Measurements from ENCODE around the gene PLPPR5.

Gene PLPPR5

DNA sequence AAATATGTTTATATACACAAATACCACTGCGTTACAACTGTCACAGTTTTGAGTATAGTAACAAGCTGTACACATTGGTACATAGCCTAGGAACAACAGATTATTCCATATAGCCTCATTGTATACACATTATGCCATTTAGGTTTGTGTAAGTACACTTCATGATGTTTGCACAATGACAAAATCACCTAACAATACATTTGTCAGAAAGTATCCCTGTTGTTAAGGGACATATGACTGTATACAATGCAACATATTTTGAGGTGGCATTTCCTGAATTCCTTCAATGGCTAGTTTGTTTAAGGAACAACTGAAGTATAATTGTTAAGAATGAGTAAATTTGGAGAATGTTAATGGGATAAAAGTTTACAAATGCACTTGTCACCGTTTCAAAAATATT, 19.0 kb downstream of the PLPPR5 start:
- TF ChIP-seq ZNF629 (tag by site-specific recombination; IDR thresholded peaks at IDR 0.05), result no peak
- TF ChIP-seq MYNN (tag by site-specific recombination; IDR thresholded peaks at IDR 0.05; ENCODE audit: borderline replicate concordance), result no peak
- TF ChIP-seq ZNF175 (tag by site-specific recombination; IDR thresholded peaks at IDR 0.05), result no peak
- TF ChIP-seq ZFP69B (tag by site-specific recombination; IDR thresholded peaks at IDR 0.05), result no peak
- no peak for TF ChIP-seq ZNF174 (tag by site-specific recombination; IDR thresholded peaks at IDR 0.05)
- no peak overlapping the region for H3K27ac ChIP-seq (ENCODE audit: extremely low read depth, low read depth, low read length)
- H3K4me1 ChIP-seq (ENCODE audit: control insufficient read depth, insufficient read depth, low read length), result no peaks in the 10 kb centered on the region
- H3K4me3 ChIP-seq (ENCODE audit: low read depth, low read length), result no peak overlapping the region
- ChIA-PET CTCF (interaction anchor here (1.3 kb wide), 1 partner anchor 496 kb away, joined by 3 read pairs; no protein-coding TSS in a partner anchor), POLR2A (no interaction called here)
- H3K36me3 ChIP-seq (ENCODE audit: control insufficient read depth in 2 of 2, insufficient read depth in 1 of 2, low read length in 2 of 2), result no peaks in the 10 kb centered on the region
- no peaks in the 10 kb centered on the region for H3K9me3 ChIP-seq (ENCODE audit: control insufficient read depth, insufficient read depth, low read depth, low read length)

- ChIA-PET CTCF (interaction anchor here (0.9 kb wide), 1 partner anchor 187 kb away, joined by 3 read pairs; no protein-coding TSS in a partner anchor), POLR2A (no interaction called here)
- Histone ChIP-seq H3K36me3 (ENCODE audit: control insufficient read depth in 2 of 2, insufficient read depth in 1 of 2, low read length in 2 of 2) (no peaks in the 10 kb centered on the region), H3K27ac (ENCODE audit: extremely low read depth, low read depth, low read length) (no peak overlapping the region), H3K4me3 (ENCODE audit: low read depth, low read length) (no peak overlapping the region), H3K4me1 (ENCODE audit: control insufficient read depth, insufficient read depth, low read length) (no peaks in the 10 kb centered on the region), H3K9me3 (ENCODE audit: control insufficient read depth, insufficient read depth, low read depth, low read length) (no peaks in the 10 kb centered on the region)
- no peak for TF ChIP-seq KLF7 (tag by site-specific recombination; IDR thresholded peaks at IDR 0.05; ENCODE audit: borderline replicate concordance)
- no peak for TF ChIP-seq ZNF292 (tag by site-specific recombination; IDR thresholded peaks at IDR 0.05; ENCODE audit: borderline replicate concordance, low read depth)
- TF ChIP-seq, protein P1, sequence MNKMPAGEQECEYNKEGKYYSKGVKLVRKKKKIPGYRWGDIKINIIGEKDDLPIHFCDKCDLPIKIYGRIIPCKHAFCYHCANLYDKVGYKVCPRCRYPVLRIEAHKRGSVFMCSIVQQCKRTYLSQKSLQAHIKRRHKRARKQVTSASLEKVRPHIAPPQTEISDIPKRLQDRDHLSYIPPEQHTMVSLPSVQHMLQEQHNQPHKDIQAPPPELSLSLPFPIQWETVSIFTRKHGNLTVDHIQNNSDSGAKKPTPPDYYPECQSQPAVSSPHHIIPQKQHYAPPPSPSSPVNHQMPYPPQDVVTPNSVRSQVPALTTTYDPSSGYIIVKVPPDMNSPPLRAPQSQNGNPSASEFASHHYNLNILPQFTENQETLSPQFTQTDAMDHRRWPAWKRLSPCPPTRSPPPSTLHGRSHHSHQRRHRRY (tag by site-specific recombination; IDR thresholded peaks at IDR 0.05), result no peak
- TF ChIP-seq ZNF76 (tag by site-specific recombination; IDR thresholded peaks at IDR 0.05; ENCODE audit: borderline replicate concordance, low read depth), result no peak
- TF ChIP-seq ZNF157 (tag by site-specific recombination; IDR thresholded peaks at IDR 0.05), result no peak
- no peak for TF ChIP-seq GLIS2 (tag by site-specific recombination; IDR thresholded peaks at IDR 0.05)
- TF ChIP-seq, protein P2, sequence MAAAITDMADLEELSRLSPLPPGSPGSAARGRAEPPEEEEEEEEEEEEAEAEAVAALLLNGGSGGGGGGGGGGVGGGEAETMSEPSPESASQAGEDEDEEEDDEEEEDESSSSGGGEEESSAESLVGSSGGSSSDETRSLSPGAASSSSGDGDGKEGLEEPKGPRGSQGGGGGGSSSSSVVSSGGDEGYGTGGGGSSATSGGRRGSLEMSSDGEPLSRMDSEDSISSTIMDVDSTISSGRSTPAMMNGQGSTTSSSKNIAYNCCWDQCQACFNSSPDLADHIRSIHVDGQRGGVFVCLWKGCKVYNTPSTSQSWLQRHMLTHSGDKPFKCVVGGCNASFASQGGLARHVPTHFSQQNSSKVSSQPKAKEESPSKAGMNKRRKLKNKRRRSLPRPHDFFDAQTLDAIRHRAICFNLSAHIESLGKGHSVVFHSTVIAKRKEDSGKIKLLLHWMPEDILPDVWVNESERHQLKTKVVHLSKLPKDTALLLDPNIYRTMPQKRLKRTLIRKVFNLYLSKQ (tag by site-specific recombination; IDR thresholded peaks at IDR 0.05; ENCODE audit: borderline replicate concordance), result no peak
- no peak for TF ChIP-seq ZNF266 (tag by site-specific recombination; IDR thresholded peaks at IDR 0.05; ENCODE audit: low read depth)
These were observed 22.6 kb downstream of the PLPPR5 start for GRCh38 chr1:98981917-98982513.

GRCh38 chr1:98979463-98979862, 25.2 kb downstream of the PLPPR5 start:
- ChIA-PET POLR2A (no interaction called here), CTCF (interaction anchor here (0.6 to 0.9 kb wide), 3 partner anchors 11 to 480 kb away, joined by 3 to 4 read pairs (median 3); no protein-coding TSS in a partner anchor)
- no peaks in the 10 kb centered on the region for H3K4me1 ChIP-seq (ENCODE audit: control insufficient read depth, insufficient read depth, low read length)
- no peak for TF ChIP-seq ZNF529 (tag by site-specific recombination; IDR thresholded peaks at IDR 0.05; ENCODE audit: insufficient replicate concordance)
- TF ChIP-seq ZNF239 (tag by site-specific recombination; IDR thresholded peaks at IDR 0.05), result no peak
- no peak for TF ChIP-seq ZNF391 (tag by site-specific recombination; IDR thresholded peaks at IDR 0.05; ENCODE audit: borderline replicate concordance, low read depth)
- TF ChIP-seq ZBTB21 (tag by site-specific recombination; IDR thresholded peaks at IDR 0.05), result no peak
- TF ChIP-seq, protein P3, sequence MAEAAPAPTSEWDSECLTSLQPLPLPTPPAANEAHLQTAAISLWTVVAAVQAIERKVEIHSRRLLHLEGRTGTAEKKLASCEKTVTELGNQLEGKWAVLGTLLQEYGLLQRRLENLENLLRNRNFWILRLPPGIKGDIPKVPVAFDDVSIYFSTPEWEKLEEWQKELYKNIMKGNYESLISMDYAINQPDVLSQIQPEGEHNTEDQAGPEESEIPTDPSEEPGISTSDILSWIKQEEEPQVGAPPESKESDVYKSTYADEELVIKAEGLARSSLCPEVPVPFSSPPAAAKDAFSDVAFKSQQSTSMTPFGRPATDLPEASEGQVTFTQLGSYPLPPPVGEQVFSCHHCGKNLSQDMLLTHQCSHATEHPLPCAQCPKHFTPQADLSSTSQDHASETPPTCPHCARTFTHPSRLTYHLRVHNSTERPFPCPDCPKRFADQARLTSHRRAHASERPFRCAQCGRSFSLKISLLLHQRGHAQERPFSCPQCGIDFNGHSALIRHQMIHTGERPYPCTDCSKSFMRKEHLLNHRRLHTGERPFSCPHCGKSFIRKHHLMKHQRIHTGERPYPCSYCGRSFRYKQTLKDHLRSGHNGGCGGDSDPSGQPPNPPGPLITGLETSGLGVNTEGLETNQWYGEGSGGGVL (tag by site-specific recombination; IDR thresholded peaks at IDR 0.05), result no peak
- H3K36me3 ChIP-seq (ENCODE audit: control insufficient read depth in 2 of 2, insufficient read depth in 1 of 2, low read length in 2 of 2), result no peaks in the 10 kb centered on the region
- no peaks in the 10 kb centered on the region for H3K9me3 ChIP-seq (ENCODE audit: control insufficient read depth, insufficient read depth, low read depth, low read length)
- H3K27ac ChIP-seq (ENCODE audit: extremely low read depth, low read depth, low read length), result no peak overlapping the region
- no peak overlapping the region for H3K4me3 ChIP-seq (ENCODE audit: low read depth, low read length)

All from HEK293 (cell line).